Stimulated activated CD4-positive, alpha-beta T cell treated with anti-CD3 and anti-CD28 coated beads, Interleukin-2, amount 100 ng/mL, for 4 hours (primary cell): ENCODE data around the gene OXNAD1.

ENCODE experiments used
- DNase-seq: peaks from one replicate; pipeline ENCODE4 v3.0.0-alpha.2; 2020; ENCODE audit warnings: low read depth

The OXNAD1 gene

DNA sequence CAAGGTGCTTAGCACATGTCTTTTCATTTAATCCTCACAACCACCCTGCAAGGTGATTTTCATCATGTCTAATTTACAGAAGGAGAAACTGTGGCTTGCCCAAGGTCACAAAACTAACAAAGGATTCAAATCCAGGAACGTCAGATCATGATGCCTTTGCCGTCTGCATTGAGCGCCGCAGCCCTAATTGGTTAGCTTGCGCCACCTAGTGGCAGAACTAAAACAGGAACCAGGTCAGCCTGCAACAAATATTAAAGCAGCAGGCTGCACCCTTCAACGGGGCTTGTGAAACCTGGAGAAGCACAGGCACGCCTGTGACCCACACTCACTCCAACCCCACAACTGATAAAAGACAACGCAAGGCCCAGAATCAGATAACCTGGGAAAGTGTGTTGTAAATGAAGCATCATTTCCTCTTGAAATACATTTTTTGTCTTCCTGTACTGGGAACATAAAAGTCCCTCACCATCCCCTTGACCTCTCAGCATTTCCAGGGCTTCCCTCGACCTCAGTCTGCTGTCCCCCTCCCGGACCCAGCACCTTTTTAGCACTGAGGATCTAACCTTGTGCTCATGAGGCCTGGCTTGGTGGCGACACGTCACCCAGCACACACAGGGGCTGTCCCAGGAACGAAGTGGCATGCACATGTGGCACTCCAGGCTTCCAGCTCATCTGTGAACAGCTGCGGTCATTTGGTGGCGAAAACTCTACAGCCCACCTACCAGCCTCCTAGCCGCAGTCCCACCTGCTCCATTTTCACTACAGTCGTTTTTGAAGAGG is 17.5 kb upstream of the OXNAD1 start:
- peak; percentile 58 for DNase-seq

DNA sequence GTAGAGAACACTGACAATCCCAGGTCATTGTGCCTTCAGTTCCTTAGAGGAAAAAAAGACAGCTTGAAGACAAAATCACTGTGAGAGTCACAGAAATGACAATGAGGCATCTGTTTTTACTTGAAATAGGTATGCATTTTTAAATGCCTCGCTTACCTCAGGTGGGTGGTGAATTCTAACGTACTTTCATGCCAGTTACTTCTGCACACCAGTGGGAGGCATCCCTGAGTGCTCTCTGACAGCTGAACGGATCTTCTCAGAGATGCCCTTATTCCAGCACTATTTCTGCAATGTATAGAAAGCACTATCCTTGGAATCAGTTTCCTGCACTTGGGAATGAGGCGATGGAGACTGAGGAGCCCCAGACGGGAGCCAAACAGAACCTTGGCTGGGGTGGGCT is 16.5 kb upstream of the OXNAD1 start:
- DNase-seq: no peak

DNA sequence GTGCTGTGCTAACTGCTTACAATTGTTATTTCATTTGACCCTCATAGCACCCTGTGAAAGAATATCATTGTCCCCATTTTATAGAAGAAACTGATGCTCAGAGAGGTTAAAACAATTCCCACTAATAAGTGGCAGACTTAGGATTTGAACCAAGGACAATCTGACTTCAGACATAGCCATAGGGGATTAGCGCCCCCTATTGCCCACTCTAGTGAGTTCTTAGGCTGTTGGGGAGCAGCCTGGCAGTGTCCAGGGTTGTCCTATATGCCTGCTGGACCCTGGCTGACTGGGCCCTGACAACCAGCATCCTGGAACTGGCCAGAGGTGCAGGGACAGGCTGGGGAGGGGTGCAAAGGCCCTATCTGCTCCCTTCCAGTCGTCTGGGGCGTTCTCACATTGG is 15.7 kb upstream of the OXNAD1 start:
- no peak for DNase-seq

DNA sequence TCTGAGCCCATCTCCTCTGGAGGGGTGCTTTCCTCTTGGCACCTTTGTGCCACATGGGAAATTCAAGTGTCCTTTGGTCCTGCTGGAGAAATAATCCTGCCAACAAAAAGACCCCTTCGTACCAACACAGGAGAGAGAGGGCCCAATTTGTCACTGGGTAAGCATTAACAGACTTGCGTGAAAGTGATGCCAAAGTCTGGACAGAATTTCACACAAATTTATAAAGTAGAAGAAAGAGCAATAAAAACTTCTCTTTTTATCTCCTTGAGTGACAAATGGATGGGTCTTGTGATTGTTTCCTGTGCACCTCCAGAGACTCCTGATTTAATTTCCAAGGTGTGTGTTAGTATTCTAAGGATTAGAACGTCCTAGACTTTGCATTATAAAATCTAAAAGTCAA is 15.1 kb upstream of the OXNAD1 start:
- no peak for DNase-seq

DNA sequence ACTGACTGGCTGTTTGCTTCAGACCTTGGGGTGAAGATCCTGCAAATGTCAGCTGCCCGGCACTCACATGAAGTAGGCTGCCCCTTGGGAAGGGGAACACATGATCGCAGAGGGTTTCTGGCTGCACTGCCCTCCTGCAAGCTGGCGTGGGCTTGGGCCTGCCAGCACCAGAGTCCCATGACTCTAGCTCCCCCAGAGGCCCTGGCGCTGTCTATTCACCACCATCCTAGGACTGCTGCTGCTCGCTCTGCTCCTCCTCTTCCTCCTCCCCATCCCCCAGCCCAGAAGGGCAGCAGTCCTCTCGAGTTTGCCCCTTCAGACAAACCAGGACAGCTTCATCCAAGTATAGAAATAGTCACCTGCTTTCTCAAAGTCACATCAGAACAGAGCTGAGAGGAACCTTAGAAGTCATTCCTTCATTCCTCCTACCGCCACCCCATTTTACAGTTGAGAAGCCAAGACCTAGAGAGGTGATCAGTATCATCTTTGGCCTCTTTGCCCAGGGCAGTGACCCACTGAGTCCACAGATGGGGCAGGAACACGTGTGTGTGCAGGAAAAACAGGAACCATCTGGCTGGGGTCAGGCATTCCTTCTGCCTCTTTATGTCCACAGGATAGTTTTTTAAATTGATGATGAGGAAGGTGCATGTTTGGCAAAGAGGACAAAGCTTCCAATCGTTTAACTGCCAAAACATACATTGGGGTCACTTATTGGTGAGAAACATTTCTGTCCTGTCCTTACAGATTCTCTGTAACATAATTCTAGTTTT is 13.5 kb upstream of the OXNAD1 start:
- DNase-seq: no peak

DNA sequence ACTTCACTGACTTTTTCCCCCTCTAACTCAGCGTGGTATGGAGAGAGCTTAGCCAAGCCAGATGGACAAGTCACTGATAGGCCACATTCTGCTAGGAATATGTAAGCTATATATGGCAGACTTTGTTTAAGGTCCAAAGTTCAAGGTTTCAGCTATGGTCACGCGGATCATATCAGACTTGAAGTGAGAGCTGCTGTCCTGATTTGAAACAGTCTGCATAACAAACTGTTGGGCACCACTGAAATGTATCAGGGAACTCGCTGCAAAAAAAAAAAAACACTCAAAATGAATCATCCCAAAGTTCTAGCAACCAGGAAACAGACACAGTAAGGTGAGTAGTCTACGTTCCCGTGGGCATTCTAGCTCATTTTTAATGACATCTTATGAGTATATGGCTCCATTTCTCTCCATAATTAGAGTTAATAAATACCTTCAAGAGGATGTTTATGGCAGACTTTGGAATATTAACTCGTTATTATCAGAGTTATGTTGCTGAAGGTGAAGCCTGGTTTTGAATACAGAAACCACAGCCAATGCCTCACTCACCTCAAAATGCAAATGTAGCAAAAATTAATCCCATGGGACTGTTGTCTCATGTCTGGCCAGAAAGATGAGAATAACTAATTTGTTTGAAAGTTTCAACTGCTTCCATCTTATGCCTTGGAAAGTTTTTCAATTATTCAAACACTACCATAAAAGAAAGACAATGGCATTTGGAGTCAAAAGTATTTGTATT is 12.6 kb upstream of the OXNAD1 start:
- no peak for DNase-seq

DNA sequence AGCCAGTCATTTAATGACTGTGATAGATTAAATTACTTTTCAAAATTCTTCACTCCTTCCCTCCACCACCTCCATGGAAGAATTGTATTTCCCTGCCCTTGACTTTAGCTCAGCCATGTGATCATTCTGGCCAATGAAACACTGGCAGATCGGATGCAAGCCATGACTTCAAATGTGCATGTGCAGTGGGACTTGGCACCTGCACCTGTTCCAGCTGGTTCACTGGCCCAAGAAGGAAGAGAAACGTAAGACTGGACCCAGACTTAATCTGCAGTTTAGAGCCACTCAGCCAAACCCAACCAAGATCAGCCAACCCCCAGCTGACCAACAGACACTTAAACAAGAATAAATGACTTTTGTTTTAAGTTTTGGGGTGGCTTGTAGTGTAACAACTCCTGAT is 12.0 kb upstream of the OXNAD1 start:
- DNase-seq: no peak

DNA sequence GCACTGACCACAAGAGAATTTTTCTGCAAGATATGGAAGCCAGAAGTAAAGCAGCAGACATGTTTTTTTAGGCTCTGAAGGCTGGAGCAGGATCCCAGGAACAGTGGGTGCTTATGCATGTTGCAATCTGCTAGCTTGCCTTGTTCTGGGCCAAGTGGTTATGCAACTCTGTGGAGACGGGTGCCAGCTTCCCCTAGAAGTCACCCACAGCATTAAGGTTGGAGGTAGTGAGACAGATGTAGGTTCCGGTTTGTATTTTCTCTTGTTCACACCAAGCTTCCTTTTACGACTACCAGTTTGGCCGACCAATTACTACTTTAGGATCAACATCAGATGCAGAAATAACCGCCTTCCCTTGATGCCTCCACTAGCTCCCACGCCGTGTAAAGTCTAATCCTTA is 11.4 kb upstream of the OXNAD1 start:
- DNase-seq: no peak

DNA sequence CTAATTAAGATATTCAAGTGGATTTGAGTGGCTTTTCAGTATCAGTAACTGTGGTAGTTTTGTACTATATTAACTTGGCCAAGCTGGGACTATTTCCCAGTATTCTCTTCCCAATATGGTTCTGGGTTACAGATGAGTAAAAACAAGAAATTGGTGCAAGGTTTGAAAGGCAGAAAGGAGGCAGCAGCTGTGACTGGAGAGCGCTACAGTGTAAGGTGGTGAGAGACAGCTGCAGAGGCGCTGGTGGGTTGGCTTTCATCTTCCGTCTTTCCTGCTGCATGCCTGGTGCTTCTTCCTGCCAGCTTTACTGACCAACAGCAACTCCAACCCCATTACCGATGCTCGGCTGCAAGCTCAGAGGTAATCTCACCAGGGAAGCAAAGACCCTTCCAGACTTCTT is 10.1 kb upstream of the OXNAD1 start:
- DNase-seq: no peak

DNA sequence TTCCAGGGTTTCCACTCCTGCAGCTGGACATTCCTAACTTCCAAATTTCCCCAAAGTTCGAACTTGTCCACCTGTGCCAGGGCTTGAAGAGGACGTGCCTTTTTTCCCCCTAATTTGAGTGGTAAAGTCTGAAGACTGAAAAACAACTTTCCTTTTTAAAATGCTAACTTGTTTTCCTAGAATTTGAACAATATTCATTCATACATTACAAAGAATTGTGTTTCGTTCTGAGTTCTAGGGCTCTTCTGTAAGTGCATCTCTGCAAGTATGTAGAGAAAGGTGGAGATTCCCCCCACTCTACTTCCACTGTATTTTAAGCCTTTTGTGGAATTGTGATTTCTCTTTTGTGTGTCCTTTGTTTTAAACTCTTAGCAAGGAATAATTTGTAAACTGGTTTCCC is 9.7 kb upstream of the OXNAD1 start:
- no peak for DNase-seq

DNA sequence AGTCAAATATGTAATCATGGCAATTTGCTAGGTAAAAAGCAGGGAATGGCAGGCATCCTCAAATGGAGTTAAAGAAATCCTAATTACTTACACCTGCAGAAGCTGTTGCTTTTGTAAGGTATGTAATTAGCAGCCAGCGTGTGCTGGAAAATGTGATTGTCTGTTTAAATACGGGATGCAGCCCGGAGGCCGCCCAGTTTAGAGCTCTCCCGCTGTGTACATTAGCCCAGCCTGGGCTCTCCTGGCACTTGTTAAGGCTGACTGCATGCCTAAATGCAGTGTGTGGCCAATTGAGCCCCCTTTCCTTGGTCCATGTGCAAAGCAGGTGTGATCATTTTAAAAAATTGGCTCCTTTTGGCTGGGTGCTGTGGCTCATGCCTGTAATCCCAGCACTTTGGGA is 9.3 kb upstream of the OXNAD1 start:
- no peak for DNase-seq

DNA sequence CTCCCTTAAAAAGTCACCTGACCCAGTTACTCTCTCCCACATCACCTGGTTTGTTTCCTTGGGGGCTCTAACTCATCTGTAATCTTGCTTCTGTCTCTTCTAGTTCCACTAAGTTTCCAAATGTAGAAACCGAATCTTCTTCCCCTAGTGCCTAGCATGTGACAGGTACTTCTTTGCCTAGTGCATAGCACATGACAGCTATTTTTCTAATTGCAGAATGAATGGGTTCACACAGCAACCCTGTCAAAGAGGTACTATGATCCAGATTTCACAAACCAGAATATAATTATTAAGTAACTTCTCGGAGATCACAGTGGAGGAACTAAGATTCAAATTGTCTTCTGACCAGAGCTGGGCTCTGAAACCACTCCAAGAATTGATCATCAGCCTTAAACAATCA is 7.7 kb upstream of the OXNAD1 start:
- DNase-seq: no peak

DNA sequence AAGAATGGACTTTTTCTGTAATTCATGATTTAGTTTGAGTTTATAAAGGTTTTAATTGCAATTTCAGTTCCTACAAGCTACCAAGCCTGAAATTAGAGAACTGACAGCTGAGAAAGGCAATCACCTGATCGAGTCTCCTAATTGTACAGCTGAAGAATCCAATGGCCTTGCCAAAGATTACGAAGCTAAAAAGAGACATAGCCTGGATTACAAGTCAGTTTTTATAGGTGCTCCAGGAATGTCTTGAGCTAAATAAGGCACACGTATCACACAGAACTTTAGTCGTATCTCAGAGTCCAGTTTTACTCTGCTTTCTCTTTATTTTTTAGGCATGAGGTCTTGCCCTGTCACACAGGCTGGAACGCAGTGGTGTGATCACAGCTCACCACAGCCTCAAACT is 6.8 kb upstream of the OXNAD1 start:
- DNase-seq: no peak

DNA sequence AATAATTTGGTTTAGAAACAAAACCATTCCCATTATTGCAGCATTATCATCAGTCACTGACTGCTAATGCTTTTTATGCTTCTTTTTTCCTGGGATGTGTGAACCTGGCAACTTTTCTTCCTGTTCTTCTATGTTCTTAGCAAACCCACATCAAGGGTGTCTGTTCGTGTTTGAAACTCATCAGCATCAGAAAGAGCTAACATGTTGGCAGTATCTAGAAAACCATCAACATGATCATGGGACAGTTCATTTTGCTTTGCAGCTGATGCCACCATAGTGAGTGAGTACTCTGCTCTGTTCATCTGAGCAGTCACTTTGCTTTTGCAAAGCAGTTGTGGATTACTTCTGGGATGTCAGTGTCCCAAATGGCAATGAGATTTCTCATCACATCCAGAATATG is 6.1 kb upstream of the OXNAD1 start:
- DNase-seq: no peak

DNA sequence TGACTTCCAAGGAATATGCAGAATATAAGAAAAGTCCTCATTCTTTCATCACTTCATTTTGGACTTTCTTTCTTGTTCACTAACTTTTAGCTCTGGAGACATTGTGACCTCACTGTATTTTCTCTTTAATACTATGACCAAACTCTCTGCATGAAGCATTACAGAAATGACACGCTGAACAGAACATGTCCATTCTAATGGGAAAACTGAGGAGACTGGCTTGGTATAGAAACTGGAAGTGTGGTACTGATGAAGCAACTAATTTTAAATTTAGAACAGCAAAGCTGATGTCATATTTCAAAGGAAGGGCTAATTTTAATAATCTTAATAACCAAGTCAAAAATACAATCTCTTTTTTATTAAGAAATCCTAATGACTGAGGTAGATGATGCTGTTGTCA is 5.0 kb upstream of the OXNAD1 start:
- no peak for DNase-seq

DNA sequence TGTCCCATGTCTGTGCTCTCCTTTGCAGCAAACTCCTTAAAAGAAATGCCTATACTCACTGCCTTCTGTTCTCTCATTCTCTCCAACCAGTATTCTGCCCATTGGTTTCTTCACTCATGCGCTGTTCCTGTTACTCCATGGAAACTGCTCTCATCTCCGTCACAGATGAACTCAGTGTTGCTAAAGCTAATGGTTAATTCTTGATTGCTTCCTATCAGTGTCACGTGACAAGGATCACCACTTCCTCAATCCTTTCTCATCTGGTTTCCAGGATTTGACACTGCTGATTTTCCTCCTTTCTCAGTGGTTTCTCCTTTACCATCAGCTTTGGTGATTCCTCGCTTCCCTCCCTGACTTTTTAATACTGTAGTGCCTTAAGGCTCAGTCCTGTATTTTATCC is 2.8 kb upstream of the OXNAD1 start:
- DNase-seq: no peak

DNA sequence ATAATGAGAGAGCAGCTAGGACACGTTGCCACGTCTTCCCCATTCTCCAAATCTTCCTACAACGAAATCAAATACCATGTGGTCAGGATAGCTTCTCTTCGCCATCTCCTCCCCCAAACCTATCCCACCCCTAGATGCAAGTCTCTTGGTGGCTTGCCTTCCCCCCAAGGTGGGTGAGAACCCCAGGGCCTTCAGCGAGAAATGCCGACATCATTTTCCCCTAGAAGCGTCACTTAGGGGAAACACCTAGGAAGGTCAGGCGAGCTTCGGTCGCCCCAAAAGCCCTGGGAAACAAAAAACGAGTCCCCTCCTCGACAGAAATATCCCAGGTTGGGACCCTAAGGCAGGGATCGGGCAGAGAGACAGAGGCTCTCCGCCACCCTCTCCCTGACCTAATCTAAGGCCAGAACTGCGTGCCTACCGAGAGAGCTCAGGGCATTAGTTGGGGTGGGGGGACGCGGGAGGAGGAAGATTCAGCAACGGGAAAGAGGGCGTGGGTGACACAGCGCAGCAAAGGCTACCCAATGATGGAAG is 771 bp upstream of the OXNAD1 start:
- peak; percentile 10 for DNase-seq

DNA sequence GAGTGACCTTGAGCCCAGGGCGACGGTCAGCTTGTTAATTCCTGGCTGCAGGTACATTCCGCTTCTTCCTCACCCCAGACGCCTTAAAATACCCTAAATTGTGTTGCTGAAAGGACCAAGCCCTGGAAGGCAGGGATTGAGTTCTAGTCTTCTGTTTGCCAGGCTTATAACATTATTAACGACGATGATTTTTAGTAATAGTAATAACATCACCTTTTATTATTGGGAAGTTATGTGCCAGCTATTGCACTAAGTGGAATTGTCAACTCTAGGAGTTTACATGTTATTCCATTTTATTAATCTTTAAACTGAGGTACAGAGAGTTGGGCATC is 409 bp downstream of the OXNAD1 start:
- no peak for DNase-seq

DNA sequence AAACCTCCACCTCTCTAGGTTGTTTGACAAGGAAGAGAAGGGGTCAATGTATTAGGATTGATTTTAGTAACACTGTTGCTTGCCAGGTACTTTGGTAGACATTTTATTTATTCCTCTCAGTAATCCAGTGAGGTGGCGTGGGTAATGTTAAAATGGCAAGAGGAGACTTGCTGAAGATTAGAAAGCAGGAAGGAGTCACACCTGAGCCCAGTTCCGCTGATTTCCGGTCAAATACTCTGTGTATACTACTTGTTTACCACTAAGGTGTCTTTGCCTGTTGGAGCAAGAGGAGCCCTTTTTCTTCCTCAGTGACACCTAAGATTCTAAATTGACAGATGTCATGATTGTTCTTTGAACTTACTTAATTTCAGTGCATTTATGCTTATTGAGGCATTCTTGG is 1.7 kb downstream of the OXNAD1 start:
- DNase-seq: no peak

DNA sequence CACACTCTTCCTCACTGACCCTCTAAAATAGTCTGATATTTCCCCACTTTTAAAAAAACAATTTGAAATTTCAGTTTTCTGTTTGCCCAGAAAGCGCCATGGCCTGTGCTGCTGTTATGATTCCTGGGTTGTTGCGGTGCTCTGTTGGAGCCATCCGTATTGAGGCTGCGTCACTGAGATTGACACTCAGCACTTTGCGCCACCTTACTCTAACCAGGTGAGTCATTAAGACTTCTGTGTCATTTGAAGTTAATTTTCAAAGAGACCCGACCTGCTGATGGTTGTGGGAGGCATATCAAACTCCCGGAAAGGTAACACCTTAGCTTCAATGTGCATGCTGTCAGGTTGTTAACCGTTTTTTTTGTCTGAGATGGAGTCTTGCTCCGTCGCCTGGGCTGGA is 5.8 kb downstream of the OXNAD1 start:
- no peak for DNase-seq

DNA sequence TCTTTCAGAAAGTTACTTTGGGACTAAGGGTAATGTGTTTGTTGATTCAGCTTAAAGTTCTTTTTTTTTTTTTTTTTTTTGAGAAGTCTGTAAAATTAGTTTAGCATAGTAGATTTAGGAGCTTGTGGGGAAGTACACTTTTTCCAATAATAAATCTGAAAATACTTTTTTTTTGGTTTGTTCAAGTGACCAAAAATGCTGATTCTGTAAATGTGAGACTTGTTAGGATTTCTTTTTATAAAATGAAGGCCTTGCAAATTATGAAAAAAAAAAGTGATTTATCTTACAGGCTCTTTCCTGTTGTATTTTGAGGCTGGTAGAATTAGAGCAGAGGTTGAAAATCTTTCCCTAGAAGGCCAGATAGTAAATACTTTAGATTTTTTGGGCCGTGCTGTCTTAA is 7.6 kb downstream of the OXNAD1 start:
- DNase-seq: no peak

DNA sequence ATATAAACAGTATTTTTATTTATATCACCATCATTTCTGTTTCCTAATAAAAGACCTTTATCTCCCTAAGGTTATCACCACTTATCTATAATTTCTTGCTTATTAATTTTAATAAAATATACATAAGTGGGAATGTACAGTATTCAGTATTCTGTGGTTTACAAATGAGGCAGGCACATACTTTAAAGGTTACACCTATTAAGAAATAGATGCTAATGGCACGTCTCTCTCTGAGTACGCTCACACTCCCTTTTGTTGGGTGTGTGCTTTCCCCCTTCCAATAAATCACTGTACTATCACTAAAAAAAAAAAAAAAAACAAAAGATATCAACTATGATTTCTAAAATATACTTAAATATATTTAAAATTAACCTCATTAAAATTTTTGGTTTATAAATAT is 8.9 kb downstream of the OXNAD1 start:
- no peak for DNase-seq

DNA sequence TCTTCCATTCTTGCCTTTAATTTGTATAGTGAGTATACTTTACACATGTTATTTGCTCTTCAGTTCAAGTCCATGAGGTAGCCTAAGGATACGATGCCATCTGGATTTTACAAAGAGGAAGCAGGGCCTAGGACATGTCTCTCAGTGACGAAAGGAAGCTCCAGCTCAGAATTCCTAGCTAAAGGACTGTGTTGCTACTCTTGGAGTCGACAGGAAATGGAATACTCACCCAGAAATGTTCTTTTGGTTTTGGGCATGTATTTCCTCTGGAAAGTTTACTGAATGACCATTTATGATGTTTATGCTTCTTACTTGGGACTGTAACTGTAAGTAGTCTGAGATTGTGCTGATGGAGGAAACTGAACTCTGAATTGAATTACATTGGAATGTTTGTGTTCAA is 12.5 kb downstream of the OXNAD1 start:
- no peak for DNase-seq
